GM18517 (cell line): Measurements from ENCODE around the gene RARB.

Experiments
- ATAC-seq: cut with Tn5 transposase; IDR thresholded peaks from one replicate; pipeline ENCODE4 v1.9.1; 2021; ENCODE audit warnings: mild to moderate bottlenecking, moderate library complexity; ENCODE audit not compliant: unreplicated experiment

The RARB gene

DNA sequence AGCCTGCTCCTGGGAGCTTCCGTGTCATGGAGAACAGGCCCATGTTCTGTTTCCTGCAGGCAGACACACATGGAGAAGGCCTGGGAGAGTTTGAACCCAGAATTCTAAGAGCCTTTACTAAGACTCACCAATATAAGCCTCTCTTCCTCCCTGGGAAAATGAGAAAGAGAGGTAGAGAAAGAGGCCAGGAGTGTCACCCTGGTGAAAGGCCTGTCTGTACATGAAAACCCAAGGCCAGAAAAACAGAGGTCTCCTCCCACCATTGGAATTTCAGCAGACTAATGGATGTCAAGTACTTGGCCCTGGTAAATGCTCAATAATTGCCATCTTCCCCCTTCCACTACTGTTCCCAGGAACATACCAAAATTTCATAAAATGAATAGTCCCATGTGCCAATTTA lies 119.0 kb downstream of the RARB start:
- ATAC-seq = no peak

DNA sequence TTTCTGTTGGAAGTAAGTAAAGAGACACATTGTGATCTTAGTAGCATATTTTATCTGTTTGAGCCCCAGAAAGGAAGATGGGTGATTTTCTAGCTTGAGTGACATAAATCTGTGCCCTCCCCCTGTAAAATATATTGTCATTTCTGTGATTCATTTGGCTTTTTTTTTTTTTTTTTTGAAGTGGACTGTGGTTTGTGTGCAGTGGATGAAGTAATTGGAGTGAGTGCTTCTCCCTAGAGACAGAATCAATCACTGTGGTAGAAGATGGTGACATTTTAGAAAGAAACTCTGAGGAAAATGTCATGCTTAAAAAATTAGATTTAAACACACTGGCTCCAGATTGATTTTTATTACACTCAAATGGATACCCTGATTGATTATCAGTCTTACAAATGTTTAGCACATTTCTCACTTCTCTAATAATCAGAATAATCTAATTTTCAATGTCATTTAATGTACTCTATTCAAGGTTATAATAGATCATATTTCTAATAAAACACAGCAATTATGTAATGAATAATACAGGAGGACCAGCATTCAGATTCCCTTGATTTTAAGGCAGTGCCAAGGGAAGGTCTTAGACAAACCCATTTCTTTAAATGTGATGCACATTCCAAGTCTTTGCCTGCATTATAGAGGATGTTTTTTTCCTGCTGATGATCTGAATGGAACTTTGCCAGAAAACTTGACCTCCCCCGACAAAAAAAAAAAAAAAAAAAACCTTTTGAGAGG lies 120.0 kb downstream of the RARB start:
- no peak for ATAC-seq

DNA sequence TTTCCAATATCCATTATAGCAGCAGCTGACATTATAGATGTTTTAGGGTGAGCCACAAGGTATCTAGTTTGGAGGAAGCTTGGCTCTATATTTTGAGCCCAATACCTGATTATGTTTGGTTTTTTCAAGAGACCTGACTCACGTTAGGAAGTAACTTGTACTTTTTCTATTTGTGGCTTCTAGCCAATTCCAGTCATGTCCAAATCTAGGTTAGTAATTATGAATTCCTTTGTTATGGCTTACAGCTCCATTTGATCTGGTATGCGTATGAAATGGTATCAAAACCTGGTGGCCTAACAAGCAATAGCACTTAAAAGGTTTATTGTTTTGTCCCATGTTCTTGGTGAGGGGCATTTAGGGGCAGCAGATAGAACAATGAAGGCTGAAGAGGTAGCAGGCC lies 120.8 kb downstream of the RARB start:
- ATAC-seq = no peak

DNA sequence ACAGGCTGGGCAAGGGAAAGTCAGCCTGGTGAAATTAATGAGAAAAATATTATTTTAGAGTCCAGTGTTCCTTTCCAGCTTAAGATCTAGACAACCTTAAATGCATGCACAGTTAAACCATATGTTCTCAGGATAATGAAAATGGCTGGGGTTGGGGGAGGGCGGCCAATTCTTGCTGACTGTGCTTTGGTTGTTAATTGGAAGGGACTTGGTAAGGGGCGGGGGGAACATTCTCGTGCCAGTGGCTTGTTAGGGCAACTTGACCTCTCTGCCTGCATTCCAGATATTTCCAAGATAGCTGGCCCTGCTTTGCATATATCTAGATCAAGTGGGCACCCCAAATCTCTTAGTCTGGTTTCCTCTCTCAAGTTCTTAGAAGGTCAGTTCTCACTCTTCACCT lies 124.2 kb downstream of the RARB start:
- no peak for ATAC-seq

DNA sequence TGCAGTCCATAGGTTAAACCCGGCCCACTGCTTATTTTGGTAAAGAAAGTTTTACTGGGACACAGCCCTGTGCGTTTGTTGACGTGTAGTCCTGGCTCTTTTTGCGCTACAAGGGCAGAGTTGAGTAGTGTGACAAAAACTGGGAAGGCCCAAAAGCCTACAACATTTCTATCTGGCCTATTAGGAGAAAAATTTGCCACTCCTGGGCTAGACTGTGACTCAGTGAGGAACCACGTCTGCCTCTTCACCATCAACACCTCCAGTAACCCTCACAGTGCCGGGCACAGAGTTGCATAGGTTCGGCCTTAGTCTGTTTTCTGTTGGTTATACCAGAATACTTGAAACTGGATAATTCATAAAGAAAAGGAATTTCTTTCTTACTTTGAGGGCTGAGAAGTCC lies 126.3 kb downstream of the RARB start:
- ATAC-seq = no peak

DNA sequence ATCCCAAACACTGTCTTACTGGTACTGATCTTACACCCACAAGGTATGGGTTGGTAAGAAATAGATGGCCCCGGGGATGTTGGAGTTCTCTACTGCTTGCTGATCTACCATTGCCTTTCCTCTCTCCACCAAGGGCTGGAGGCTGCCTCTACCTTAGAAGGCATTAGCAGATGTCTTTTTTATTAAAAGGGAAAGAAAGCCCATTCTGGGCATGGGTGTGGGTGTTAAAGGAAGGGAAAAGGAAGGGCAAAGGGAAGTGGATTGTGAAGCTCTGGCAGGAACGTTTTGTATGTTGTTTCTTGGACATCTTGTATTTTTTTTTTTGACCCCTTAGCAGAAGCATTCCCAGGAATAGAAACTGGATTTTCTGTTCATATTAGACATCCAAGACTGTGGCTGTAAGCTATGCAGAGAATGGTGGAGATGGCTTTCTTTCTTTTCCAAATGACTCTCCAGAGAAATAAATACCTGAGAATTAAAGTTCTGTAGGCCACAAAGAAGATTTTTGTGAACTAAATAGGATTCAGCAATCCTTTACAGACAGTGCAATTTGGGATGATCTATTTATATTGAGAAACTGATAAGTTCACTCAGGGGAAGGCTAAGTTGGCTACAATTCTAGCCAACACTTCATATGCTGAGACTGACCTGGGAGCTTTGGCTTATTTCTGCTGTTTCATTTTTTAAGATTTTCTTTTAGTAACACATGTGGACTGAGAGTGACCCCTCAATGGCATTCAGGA lies 127.8 kb downstream of the RARB start:
- ATAC-seq = no peak

DNA sequence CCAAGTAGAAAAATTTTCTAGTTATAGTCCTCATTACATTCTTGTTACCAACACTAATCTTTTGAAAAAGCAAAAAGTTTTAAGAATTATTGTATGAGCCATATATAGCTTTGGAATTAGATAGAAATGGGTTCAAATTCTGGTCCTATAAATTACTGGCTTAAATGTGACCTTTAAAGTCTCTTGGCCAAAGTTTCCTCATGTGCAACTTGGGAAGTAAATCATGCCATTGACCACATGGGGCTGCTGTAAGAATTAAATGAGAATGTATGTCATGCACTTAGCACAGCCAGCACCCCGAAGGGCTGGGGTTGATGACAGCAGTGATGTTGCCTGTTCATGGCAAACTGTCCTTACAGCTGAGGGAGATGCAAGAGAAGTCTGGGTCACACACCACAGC lies 128.4 kb downstream of the RARB start:
- no peak for ATAC-seq

DNA sequence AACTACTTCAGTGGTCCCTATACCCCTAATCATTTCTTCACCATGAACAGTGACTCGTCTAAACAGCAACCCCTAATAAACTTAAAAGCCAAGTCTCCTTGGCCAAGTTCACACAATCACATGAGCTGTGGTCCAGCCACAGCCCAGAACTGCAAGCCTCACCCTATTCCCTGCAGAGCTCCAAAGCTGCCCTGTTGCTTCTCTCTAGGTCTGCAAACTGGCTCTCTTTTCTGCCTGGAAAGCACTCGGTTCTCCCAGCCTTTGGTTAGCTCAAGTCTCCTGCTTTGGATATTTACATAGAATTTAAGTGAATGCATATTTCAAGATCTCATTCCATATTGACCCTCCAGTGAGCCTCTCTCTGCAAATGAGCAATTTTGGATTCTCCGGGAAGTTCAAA lies 129.6 kb downstream of the RARB start:
- no peak for ATAC-seq

DNA sequence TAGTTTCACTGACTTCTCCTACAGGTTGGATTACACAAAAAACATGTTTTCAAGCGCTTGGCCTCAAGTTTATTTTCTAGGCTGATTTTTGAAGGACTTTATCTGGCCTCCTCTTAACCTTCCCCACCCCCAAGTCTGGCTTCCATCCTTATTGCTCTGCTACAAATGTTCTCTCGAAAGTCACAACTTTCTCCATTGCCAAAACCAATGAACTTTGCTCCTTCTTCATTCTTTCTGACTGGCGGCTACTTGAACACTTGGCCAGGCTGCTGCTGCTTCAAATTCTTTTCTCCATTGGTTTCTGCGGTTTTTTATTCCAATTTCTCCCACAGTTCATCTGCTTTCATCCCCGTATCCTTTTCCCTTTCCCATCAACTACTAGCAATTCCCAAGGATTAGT lies 130.1 kb downstream of the RARB start:
- ATAC-seq = no peak

DNA sequence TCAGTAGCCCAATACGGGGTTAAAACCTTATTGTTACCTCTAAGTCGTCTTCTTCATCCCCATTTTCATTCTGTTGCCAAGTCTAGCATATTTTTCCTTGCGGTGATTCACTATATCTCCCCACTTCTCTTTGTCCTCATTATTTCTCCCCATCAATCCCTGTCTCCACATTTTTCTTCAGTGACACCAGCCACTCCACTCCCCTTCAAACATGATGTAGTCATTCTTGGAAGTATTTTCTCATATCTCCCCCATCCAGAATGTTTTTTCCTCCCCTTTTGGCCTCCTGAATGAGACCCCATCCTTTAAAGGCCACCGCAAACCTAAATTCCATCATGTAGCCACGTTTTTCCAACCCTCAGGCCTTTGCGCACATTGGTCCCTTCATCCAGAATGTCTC lies 130.7 kb downstream of the RARB start:
- no peak for ATAC-seq

DNA sequence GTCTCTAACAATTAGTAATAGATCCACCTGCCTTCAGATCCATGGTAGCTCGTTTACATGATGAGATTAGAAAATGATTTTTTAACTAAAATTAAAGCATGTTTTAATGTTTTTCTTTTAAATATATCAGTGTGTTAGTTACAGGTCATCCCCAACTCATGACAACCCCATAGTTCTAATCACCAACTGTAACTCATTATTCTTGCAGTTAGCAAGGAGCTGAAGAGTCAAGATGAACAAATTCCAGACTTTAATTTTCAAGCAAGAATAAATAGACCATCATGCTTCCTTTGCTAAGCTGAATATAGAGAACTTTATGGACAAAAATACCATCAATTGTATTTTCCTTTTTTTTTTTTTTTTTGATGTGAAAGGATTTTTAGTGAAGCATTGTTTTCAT lies 135.5 kb downstream of the RARB start:
- no peak for ATAC-seq

DNA sequence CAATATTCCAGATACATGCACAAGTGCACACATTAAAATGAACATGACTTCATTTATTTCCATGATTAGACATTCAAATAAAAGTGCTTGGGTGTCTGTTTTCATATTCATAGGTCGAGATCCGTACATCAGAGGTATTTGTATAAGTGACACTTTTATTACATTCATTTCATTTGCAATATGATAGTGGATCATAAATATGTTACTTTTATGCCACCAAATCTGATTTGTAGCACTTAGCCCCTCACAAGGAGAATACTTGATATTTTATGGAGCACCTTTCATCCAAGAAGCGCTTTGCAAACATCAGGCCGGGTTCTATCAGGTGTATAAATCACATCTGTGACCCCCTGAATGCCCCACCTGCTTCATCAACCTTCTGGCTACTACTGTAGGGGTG lies 136.0 kb downstream of the RARB start:
- ATAC-seq = no peak

DNA sequence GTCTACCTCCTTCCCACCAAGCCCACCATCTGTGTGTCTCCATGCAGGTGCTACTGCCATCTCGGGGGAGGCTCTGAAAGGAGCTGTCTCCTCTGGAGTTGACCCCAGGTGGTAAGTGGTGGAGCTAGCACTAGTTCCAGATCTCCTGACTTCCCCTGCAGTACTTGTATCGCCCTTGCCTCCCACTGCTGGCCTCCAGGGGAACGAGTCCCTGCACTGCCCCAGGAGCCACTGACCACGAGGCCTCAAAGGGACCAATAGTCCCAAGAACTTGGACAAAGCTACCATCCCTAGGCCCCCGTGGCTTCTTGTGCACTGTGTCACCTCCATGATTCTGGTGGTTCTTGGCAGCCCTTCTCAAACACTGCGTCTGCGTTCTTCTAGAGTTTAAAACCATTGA lies 137.7 kb downstream of the RARB start:
- ATAC-seq = no peak

DNA sequence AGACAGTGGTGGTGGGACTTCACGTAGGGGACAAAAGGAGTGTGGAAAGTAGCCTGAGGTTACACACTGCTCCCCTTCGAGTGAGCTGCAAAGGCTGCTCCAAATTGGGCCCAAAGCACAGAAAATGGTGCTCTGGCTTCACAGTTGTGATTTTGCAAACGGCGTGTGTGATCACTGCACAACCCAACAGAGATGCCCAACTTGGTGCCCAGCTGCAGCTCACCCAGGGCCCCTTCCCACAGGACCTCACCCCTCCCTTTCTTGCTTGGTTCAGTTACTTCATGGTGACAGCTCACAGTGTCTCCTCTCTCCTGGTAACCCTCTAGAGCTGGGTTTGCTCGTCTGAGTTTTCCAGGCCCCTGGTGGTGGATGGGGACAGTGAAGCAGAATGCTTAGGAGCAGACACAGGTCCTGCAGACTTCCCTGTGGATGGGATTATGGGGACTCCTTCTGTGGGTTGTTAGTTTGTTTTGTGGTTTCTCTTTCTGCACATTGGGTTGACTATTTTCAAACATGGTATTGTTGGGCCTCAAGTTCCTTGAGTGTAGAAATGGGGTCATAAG lies 138.4 kb downstream of the RARB start:
- no peak for ATAC-seq

DNA sequence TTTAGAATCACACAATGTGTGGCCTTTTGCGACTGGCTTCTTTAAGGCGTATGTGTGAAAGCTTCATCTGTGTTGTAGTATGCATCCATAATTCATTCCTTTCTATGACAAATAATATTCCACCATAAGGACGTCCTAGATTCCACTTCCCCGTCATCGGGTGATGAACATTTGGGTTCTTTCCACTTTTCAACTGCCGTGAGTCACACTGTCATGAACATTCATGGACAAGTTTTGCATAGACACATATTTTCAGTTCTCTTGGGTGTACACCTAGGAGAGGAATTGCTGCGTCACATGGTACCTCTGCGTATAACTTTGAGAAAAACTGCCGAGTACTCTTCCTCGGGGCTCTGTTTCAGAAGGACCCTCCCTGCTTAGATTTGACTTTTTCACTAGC lies 139.3 kb downstream of the RARB start:
- ATAC-seq = no peak

DNA sequence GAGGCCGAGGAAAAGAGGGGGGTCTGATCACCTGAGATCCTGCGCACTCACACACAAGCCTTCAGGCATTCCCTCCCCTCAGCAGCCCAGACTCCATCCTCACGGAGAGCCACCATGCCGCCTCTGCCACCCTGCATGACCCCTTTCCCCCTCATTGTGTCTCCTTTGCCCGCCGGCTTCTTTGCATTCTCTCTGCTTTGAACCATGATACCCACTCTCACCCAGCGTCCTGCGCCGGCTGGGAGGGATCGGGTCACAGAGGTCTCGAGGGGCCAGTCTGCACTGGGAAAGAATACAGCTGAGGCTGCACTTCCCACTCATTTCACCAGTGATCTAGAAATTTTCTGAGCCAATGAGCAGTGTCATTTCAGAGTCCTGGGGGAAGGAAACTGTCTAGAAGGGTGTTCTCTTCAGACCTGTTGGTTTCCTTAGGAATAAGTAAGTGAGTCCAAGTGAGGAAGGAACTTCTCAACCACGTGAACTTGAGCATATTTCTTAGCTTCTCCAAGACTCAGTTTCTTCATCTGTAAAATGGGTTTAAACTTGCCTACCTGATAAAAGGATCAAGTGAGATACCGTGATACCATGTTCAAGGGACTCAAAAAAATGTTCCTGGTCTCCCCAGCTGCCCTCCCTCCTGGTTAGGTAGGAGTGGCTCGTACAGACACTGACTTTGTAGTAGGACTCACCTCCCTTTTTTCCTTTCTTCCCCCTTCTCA lies 139.9 kb downstream of the RARB start:
- no peak for ATAC-seq

DNA sequence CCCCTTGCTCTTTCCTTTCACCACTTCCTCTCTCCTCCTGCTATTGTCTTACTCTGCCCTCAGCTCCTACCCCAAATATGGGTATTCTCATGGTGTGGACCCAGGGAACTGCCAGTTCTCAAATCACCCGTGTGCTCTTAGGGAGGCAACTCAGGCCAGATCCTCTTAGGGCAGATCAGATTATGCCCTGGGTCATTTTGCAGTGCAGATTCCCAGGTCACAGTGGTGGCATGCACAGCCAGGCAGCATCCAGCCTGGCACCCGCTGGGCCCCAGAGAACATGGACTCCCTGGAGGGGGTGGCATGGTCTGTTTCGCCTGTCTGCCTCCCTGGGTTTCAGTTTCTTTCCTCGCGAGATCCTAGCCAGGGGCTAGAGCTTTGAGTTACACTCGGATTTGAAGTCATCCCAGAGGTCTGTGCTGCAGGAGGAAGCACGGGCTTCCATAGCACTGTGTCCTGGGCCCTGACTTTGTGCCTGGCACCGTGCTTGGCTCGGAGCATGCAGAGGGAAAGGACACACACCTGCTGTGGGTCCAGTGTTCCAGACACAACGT lies 140.5 kb downstream of the RARB start:
- no peak for ATAC-seq

DNA sequence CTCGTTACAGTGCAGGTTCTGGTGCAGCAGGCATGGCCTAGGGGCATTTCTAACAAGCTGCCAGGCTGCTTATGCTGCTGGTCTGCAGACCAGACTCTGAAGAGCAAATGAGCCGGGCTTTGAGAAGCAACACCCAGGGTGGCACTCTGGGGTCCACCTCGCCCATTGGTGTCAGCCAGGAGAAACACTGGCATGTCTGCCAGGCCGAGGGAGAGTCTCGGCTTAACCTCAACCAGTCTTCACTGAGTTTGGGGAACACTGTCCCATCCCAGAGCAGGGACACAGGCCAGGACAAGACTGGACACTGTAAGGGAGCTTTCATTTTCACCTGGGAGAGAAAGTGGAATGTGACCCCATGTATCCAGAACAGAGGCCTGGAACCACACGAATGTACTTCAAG lies 143.2 kb downstream of the RARB start:
- no peak for ATAC-seq

DNA sequence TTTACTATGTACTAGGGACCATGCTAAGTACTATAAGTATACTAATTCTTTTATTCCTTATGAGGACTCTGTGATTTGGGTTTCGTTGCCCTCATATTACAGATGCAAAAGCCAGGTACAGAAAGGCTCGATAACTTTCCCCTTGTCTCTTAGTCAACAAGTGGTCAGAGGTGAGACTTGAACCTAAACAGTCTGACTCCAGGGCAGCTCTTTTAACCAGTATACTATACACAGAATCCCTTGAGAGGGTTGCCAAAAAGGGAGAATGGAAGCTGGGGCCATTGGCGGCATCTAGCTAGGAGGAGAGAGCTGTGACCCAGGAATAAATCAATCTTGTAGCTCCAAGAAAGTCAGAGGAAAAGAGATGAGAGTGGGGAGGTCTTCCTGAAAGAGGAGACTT lies 144.3 kb downstream of the RARB start:
- ATAC-seq = no peak

DNA sequence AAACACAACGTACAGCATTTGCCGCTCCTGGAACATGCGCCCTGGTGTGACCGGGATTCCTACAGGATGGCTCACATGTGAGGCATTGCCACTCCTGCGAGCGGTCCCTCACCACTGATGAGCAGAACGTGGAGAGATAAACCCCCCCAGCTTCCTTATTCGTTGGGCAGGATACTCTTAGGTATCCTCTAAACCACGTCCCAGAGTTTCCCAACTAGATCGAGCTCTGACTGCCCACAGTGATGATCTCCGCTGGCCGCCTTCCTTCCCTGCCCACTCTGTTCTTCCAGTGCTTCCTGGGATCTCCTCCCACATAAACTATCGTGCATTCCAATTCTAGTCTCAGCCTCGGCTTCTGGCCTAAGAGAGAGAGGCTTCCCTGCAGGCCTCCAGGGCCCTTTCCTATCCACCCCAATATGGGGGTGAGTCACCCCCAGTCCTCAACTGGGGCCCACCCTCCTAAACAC lies 144.9 kb downstream of the RARB start:
- ATAC-seq = no peak
